Vagina (tissue), 2 donors: ENCODE results near the gene RABEP2. TPM values are rescaled to one million over a fixed set of nuclear protein-coding genes. Genes with fewer than 3 reads are reported as not detected.
"Not testable (repeated sequence)": the region's sequence is repeated elsewhere in the genome, so short reads cannot be mapped to it uniquely, and the experiment has no call there.

ENCODE experiments used
- DNase-seq, 2 donors: peaks; one replicate each; pipeline ENCODE4 v3.0.0-alpha.2; 2017; ENCODE audit errors: extremely low spot score in 2 of 2
- H3K27ac ChIP-seq: fragments of 200-600 bp; sonication (generic); one replicate; pipeline ENCODE4 v1.5.1; 2019
- H3K27me3 ChIP-seq: fragments of 200-600 bp; sonication (generic); one replicate; pipeline ENCODE4 v1.5.1; 2019
- H3K36me3 ChIP-seq, 2 donors: fragments of 200-600 bp; sonication (generic); one replicate each; pipeline ENCODE4 v1.5.1; 2017 to 2019
- H3K4me1 ChIP-seq: fragments of 200-600 bp; sonication (generic); one replicate; pipeline ENCODE4 v1.5.1; 2019
- H3K4me3 ChIP-seq, 2 donors: fragments of 200-600 bp; sonication (generic); 1 replicate in 1 of 2; 2 replicates in 1 of 2; pipeline ENCODE4 v1.5.1; 2016 to 2019
- H3K9me3 ChIP-seq: fragments of 200-600 bp; sonication (generic); one replicate; pipeline ENCODE4 v1.5.1; 2019
- POLR2A ChIP-seq, 2 donors: fragments of 450-650 bp; IDR thresholded peaks; one replicate each; pipeline ENCODE4 v1.6.1; 2017; ENCODE audit warnings: antibody characterized with exemption in 2 of 2, mild to moderate bottlenecking in 2 of 2, moderate library complexity in 2 of 2
- POLR2AphosphoS5 ChIP-seq, 2 donors: sonication (generic); formaldehyde crosslinking; IDR thresholded peaks; one replicate each; pipeline ENCODE4 v1.9.0; 2017; ENCODE audit warnings: antibody characterized with exemption in 2 of 2, mild to moderate bottlenecking in 2 of 2, low read depth in 1 of 2; ENCODE audit not compliant: insufficient read depth in 1 of 2
- intact Hi-C: fragments of 100-400 bp; cut with DNase I; formaldehyde crosslinking; loops from one replicate; pipeline ENCODE4 v1.15.1; 2023
- total RNA-seq: library from RNA; depleted of rRNA; stranded (reverse); fragments of >200 nt; gene quantifications from one replicate; pipeline ENCODE4 v1.2.3, GENCODE V29; 2016
- TF ChIP-seq, protein P1 (sequence below), 3 experiments: fragments of 450-650 bp in 2 of 3; fragments of 200-600 bp in 1 of 3; sonication (generic) in 1 of 3; IDR thresholded peaks; one replicate each; pipeline ENCODE4 v1.5.1; 2017 to 2019; ENCODE audit warnings: antibody characterized with exemption in 3 of 3, mild to moderate bottlenecking in 2 of 3, moderate library complexity in 2 of 3

RABEP2 gene
- total RNA-seq, 1 donor from 2014 or later = 44.7 TPM

DNA sequence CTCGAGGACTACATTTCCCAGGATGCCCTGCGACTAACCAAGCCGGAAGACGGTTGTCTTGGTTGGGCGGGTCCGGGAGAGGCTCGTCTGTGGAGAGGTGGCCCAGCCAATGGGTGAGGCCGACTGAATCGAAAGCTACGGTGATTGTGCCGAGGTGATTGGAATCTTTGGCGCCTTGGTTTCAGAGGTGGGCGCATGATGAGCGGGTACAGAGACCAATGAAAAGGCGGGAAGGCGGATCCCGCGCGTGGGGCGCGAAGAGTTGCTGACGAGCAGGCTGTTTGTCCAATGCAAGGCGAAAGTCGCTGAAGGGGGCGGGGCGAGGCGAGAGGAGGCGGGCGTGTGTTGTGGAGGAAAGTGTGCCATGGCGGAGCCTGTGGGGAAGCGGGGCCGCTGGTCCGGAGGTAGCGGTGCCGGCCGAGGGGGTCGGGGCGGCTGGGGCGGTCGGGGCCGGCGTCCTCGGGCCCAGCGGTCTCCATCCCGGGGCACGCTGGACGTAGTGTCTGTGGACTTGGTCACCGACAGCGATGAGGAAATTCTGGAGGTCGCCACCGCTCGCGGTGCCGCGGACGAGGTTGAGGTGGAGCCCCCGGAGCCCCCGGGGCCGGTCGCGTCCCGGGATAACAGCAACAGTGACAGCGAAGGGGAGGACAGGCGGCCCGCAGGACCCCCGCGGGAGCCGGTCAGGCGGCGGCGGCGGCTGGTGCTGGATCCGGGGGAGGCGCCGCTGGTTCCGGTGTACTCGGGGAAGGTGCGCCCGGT lies 25.8 kb upstream of the RABEP2 start, which contains the start of gene NFATC2IP:
Gene NFATC2IP (plus strand): TSS at position 290 of the 762 bp plus-strand sequence. CDS start 75 bp downstream, at position 365.
- Histone ChIP-seq H3K27ac (peak within 1 kb of the TSS; percentile 70), H3K9me3 (no peaks in the 10 kb centered on the region), H3K27me3 (no peaks in the 10 kb centered on the region), H3K36me3 (peaks cover 0 to 30% of the 10 kb centered on the region in 2 donors), H3K4me3 (peak within 1 kb of the TSS; percentile 69 to 95), H3K4me1 (peaks cover 26% of the 10 kb centered on the region)
- TF ChIP-seq POLR2A (IDR thresholded peaks at IDR 0.05) (no peak), POLR2AphosphoS5 (IDR thresholded peaks at IDR 0.05; ENCODE audit: insufficient read depth in 1 of 2, low read depth in 1 of 2) (peak; percentile 81 to 99)
- TF ChIP-seq, protein P1, sequence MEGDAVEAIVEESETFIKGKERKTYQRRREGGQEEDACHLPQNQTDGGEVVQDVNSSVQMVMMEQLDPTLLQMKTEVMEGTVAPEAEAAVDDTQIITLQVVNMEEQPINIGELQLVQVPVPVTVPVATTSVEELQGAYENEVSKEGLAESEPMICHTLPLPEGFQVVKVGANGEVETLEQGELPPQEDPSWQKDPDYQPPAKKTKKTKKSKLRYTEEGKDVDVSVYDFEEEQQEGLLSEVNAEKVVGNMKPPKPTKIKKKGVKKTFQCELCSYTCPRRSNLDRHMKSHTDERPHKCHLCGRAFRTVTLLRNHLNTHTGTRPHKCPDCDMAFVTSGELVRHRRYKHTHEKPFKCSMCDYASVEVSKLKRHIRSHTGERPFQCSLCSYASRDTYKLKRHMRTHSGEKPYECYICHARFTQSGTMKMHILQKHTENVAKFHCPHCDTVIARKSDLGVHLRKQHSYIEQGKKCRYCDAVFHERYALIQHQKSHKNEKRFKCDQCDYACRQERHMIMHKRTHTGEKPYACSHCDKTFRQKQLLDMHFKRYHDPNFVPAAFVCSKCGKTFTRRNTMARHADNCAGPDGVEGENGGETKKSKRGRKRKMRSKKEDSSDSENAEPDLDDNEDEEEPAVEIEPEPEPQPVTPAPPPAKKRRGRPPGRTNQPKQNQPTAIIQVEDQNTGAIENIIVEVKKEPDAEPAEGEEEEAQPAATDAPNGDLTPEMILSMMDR (IDR thresholded peaks at IDR 0.05) = no peak
- peak; percentile 99 to 100 for DNase-seq
- intact Hi-C loops = no loop called here

DNA sequence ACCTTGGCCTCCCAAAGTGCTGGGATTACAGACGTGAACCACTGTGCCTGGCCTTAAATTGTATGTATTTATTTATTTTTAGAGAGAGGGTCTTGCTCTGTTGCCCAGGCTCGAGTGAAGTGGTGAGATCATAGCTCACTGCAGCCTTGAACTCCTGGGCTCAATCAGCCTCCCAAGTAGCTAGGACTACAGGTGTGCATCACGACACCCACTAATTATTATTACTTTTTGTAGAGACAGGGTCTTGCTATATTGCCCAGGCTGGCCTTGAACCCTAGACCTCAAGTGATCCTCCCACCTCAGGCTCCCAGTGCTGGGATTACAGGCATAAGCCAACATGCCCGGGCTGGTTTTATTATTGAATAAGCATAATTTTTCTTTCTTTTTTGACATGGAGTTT lies 21.6 kb upstream of the RABEP2 start:
- intact Hi-C loops = loop anchor here (10.0 kb wide), 1 partner anchor 132 kb away; no protein-coding TSS in a partner anchor
- TF ChIP-seq POLR2AphosphoS5 (IDR thresholded peaks at IDR 0.05; ENCODE audit: insufficient read depth in 1 of 2, low read depth in 1 of 2) = no peak
- no peak for TF ChIP-seq POLR2A (IDR thresholded peaks at IDR 0.05)
- TF ChIP-seq, protein P1 (IDR thresholded peaks at IDR 0.05) = no peak
- no peak for DNase-seq

DNA sequence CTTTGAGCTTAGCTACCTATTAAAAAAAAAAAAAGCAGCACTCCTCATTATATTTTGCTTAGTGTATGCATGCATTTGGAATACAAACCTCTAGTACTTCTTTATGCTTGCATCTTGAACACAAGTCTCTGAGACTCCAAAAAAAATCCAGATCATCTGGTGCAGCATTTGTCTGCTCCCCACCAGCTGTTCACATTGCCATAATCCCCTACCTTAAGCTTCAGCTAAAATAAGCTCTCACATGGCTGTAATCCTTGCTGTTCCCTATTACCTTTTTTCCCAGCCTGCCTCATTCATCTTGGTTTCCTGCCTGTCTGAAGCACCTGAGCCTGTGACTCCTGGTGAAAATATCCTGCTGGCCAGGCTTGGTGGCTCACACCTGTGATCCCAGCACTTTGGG lies 18.2 kb upstream of the RABEP2 start:
- TF ChIP-seq POLR2AphosphoS5 (IDR thresholded peaks at IDR 0.05; ENCODE audit: insufficient read depth in 1 of 2, low read depth in 1 of 2) = no peak
- no peak for TF ChIP-seq POLR2A (IDR thresholded peaks at IDR 0.05)
- TF ChIP-seq, protein P1 (IDR thresholded peaks at IDR 0.05) = no peak

More for the DNA sequence above, 21.6 kb upstream of the RABEP2 start:
- H3K4me3 ChIP-seq = no peak overlapping the region
- peaks cover 24% of the 10 kb centered on the region for H3K4me1 ChIP-seq
- no peaks in the 10 kb centered on the region for H3K36me3 ChIP-seq
- H3K27ac ChIP-seq = no peak overlapping the region
- H3K9me3 ChIP-seq = no peaks in the 10 kb centered on the region
- H3K27me3 ChIP-seq = no peaks in the 10 kb centered on the region

DNA sequence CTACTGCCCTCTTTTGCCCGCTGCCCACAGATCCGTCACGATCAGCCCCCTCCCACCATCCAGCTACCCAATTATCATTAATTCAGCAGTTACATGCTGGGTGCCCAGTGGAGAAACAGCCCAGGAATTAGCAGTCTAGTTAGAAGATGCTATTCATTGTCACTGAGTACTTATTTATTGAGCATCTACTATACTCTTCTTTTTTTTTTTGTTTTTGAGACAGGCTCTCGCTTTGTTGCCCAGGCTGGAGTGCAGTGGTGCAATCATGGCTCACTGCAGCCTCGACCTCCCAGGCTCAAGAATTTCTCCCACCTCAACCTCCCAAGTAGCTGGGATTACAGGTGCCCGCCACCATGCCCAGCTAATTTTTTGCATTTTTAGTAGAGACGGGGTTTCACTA lies 14.8 kb upstream of the RABEP2 start:
- H3K27ac ChIP-seq, H3K4me3 ChIP-seq, H3K4me1 ChIP-seq, H3K9me3 ChIP-seq, DNase-seq, H3K36me3 ChIP-seq, H3K27me3 ChIP-seq: not testable (repeated sequence)
- intact Hi-C loops = loop anchor here (10.0 kb wide), 1 partner anchor 125 kb away; no protein-coding TSS in a partner anchor

More for the DNA sequence above, 18.2 kb upstream of the RABEP2 start:
- intact Hi-C loops = loop anchor here (10.0 kb wide), 1 partner anchor 128 kb away; no protein-coding TSS in a partner anchor
- H3K27ac ChIP-seq = no peak overlapping the region
- no peak overlapping the region for H3K4me3 ChIP-seq
- H3K9me3 ChIP-seq = no peaks in the 10 kb centered on the region
- no peaks in the 10 kb centered on the region for H3K36me3 ChIP-seq
- DNase-seq = no peak
- H3K27me3 ChIP-seq = no peaks in the 10 kb centered on the region
- H3K4me1 ChIP-seq = peaks cover 14% of the 10 kb centered on the region

DNA sequence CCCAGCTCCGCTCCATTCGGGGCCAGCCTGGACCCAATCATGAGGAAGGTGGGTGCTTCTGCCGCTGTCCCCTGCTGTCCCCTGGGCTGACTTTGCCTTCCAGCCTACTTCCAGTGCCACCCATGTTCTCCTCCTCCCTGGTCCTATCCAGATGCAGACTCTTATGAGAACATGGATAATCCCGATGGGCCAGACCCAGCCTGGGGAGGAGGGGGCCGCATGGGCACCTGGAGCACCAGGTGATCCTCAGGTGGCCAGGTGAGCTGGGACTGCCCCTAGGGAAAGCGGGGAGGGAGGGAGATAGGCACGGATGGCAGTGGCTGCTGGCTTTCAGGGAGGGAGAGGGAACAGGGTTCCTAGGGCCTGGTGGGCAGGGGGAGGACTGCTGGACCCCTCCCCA lies 13.7 kb upstream of the RABEP2 start:
- H3K27ac ChIP-seq = no peak overlapping the region
- DNase-seq = no peak
- no peak overlapping the region for H3K4me3 ChIP-seq
- no peaks in the 10 kb centered on the region for H3K9me3 ChIP-seq
- intact Hi-C loops = no loop called here
- no peaks in the 10 kb centered on the region for H3K36me3 ChIP-seq
- TF ChIP-seq POLR2AphosphoS5 (IDR thresholded peaks at IDR 0.05; ENCODE audit: insufficient read depth in 1 of 2, low read depth in 1 of 2) (no peak), POLR2A (IDR thresholded peaks at IDR 0.05) (no peak)
- TF ChIP-seq, protein P1 (IDR thresholded peaks at IDR 0.05) = no peak
- peaks cover 5% of the 10 kb centered on the region for H3K4me1 ChIP-seq
- no peaks in the 10 kb centered on the region for H3K27me3 ChIP-seq
